ENCODE results near the gene NEO1. TPM values are rescaled to one million over a fixed set of nuclear protein-coding genes. Genes with fewer than 3 reads are reported as not detected.

The NEO1 gene
- total RNA-seq, 1 experiment from 2014 or later, result 41.8 TPM

DNA sequence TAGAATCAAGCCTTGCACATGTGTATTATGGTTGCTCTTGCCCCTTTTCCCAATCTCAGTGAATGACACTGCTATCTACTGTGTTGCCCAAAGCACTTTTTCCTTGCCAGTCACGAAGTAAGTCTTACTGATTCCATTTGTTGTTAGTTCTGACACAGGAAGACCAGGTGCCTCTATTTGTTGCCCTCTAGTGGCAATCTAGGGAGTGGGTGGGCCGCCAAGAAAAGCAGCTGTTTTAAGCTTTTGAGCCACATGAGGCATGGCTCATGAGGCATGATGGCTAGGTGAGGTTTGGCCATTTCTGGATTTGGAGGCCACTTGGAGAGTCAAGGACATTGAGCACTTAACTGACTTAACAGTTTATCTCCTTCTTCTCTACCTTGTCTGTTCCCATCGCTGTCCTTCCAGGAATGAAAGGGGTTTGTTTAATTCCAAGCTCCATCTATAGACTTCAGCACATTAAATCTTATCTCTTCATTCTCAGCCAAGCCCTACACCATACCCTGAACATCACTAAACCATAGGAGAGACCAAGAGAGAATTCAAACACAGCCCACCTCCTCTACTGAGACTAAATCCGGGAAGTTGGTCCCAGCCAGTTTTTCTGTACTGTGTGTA, 213.4 kb downstream of the NEO1 start:
- Histone ChIP-seq H4K8ac (replicated peaks; ENCODE audit: insufficient read length, low read depth, low read length) (no peak overlapping the region), H3K4me1 (ENCODE audit: insufficient read depth, low read length) (no peaks in the 10 kb centered on the region)
- H3K36me3 Mint-ChIP-seq (ENCODE audit: insufficient read depth in 1 of 3, low read depth in 3 of 3), result peaks cover 8 to 30% (median 29%) of the 10 kb centered on the region in 3 experiments

More for the DNA sequence above, 213.4 kb downstream of the NEO1 start:
- no peaks in the 10 kb centered on the region for H3K9me3 ChIP-seq (ENCODE audit: control insufficient read depth, low read depth, low read length)
- H2AFZ ChIP-seq (ENCODE audit: low read length), result no peak overlapping the region
- H3K56ac ChIP-seq (ENCODE audit: insufficient read length, low read depth, low read length), result no peak overlapping the region
- H3K9ac ChIP-seq (ENCODE audit: extremely low read depth, insufficient read length, low read length), result no peak overlapping the region
- no peaks in the 10 kb centered on the region for H3K23me2 ChIP-seq (ENCODE audit: insufficient read length, low read depth, low read length, poor library complexity, severe bottlenecking)
- H3K79me1 ChIP-seq (ENCODE audit: insufficient read depth, low read depth, low read length, poor library complexity, severe bottlenecking), result no peaks in the 10 kb centered on the region
- H3K27me3 ChIP-seq (ENCODE audit: insufficient read depth, low read length), result no peaks in the 10 kb centered on the region
- H3T11ph ChIP-seq (ENCODE audit: low read length), result no peak overlapping the region
- H4K5ac ChIP-seq (ENCODE audit: insufficient read length, low read depth, low read length), result no peak overlapping the region
- Mint-ChIP-seq H3K4me1 (peaks cover 0 to 4% of the 10 kb centered on the region in 2 experiments; a peak in 2 of 4 replicates), H3K27ac (no peak overlapping the region), H3K4me3 (no peak overlapping the region), H3K27me3 (ENCODE audit: low read depth) (no peaks in the 10 kb centered on the region), H3K9me3 (no peaks in the 10 kb centered on the region)
- H4K20me1 ChIP-seq (ENCODE audit: control insufficient read depth, insufficient read depth, insufficient read length), result no peaks in the 10 kb centered on the region
- H3K14ac ChIP-seq (ENCODE audit: insufficient read depth, low read length), result no peak overlapping the region
- WGBS (ENCODE audit: extremely low coverage, insufficient read length, low lambda C conversion rate), result no CpG with 5 or more reads among the region's 4 CpGs
- H2BK12ac ChIP-seq (ENCODE audit: insufficient read length, low read depth, low read length), result no peak overlapping the region
- no peak overlapping the region for H3K4ac ChIP-seq (ENCODE audit: low read depth, low read length)
- H2BK120ac ChIP-seq (ENCODE audit: low read depth, low read length, poor library complexity, severe bottlenecking), result no peak overlapping the region
- TF ChIP-seq, protein P1, sequence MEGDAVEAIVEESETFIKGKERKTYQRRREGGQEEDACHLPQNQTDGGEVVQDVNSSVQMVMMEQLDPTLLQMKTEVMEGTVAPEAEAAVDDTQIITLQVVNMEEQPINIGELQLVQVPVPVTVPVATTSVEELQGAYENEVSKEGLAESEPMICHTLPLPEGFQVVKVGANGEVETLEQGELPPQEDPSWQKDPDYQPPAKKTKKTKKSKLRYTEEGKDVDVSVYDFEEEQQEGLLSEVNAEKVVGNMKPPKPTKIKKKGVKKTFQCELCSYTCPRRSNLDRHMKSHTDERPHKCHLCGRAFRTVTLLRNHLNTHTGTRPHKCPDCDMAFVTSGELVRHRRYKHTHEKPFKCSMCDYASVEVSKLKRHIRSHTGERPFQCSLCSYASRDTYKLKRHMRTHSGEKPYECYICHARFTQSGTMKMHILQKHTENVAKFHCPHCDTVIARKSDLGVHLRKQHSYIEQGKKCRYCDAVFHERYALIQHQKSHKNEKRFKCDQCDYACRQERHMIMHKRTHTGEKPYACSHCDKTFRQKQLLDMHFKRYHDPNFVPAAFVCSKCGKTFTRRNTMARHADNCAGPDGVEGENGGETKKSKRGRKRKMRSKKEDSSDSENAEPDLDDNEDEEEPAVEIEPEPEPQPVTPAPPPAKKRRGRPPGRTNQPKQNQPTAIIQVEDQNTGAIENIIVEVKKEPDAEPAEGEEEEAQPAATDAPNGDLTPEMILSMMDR (conservative IDR thresholded peaks at IDR 0.05), result peak; percentile 87
- no peak overlapping the region for H3K4me2 ChIP-seq (ENCODE audit: insufficient read depth, insufficient read length, low read length)
- no peaks in the 10 kb centered on the region for H3K79me2 ChIP-seq (ENCODE audit: insufficient read depth, low read length)
- peak; percentile 77 for DNase-seq
- no peak overlapping the region for H3K18ac ChIP-seq (ENCODE audit: insufficient read length, low read depth, low read length)
- H3K27ac ChIP-seq (ENCODE audit: insufficient read length, low read depth, low read length), result no peak overlapping the region
- H2AK5ac ChIP-seq (ENCODE audit: insufficient read length, low read length), result no peak overlapping the region
- no peak overlapping the region for H2BK20ac ChIP-seq (ENCODE audit: low read depth, low read length, poor library complexity, severe bottlenecking)
- H2BK15ac ChIP-seq (ENCODE audit: low read depth, low read length), result no peak overlapping the region
- H3K23ac ChIP-seq (ENCODE audit: insufficient read length, low read depth, low read length), result no peak overlapping the region
- no peak overlapping the region for H2BK5ac ChIP-seq (ENCODE audit: insufficient read length, low read length)
- H4K91ac ChIP-seq (ENCODE audit: insufficient read length, low read depth, low read length), result no peak overlapping the region

Data from H9 (cell line).